Lower leg skin (tissue), 4 donors: ENCODE measurements around the gene ERG. TPM values are rescaled to one million over a fixed set of nuclear protein-coding genes. Genes with fewer than 3 reads are reported as not detected.

Experiments
- DNase-seq, 2 donors: peaks; one replicate each; pipeline ENCODE4 v3.0.0-alpha.2; 2019; ENCODE audit warnings: low spot score in 2 of 2
- H3K4me3 ChIP-seq: fragments of 200-600 bp; sonication (generic); 2 replicates; pipeline ENCODE4 v1.5.1; 2017; ENCODE audit warnings: mild to moderate bottlenecking, low read depth; ENCODE audit not compliant: poor library complexity, severe bottlenecking
- CTCF ChIP-seq, 3 donors: fragments of 450-650 bp; IDR thresholded peaks; one replicate each; pipeline ENCODE4 v1.5.1; 2016; ENCODE audit warnings: antibody characterized with exemption in 3 of 3, mild to moderate bottlenecking in 3 of 3, moderate library complexity in 2 of 3
- POLR2A ChIP-seq, 2 donors: fragments of 450-650 bp; IDR thresholded peaks; one replicate each; pipeline ENCODE4 v1.6.1; 2016 to 2017; ENCODE audit warnings: antibody characterized with exemption in 2 of 2, mild to moderate bottlenecking in 1 of 2, moderate library complexity in 1 of 2
- WGBS, 2 donors: methylation state at CpG; one replicate each; pipeline ENCODE4 v1.1.5; 2018; 5-methylcytosine and 5-hydroxymethylcytosine counted together
- intact Hi-C: fragments of 100-400 bp; cut with DNase I; formaldehyde crosslinking; loops from one replicate; pipeline ENCODE4 v1.15.0; 2023; ENCODE audit warnings: low total_unique reads
- total RNA-seq, 4 donors: library from RNA; depleted of rRNA; stranded (reverse); fragments of >200 nt; gene quantifications; one replicate each; pipeline ENCODE4 v1.1.0, GENCODE V29; 2016

ERG gene
- total RNA-seq, 4 donors from 2014 or later, result 3.5 to 12.5 (median 6.6) TPM

- no peak overlapping the region for H3K4me3 ChIP-seq
- 89 to 94% methylated on average over 3 of the region's 3 CpGs for WGBS, 2 donors
- no peak for DNase-seq
- TF ChIP-seq CTCF (IDR thresholded peaks at IDR 0.05) (no peak), POLR2A (IDR thresholded peaks at IDR 0.05) (no peak)
- intact Hi-C loops, result no loop called here
Observed at GRCh38 chr21:38413958-38414548, 84.2 kb downstream of the ERG start.

GRCh38 chr21:38410466-38410865, 87.8 kb downstream of the ERG start:
- intact Hi-C loops, result no loop called here
- no peak for DNase-seq
- WGBS, 2 donors, result 70 to 71% methylated on average over 1 of the region's 1 CpG
- TF ChIP-seq CTCF (IDR thresholded peaks at IDR 0.05), result no peak
- no peak for TF ChIP-seq POLR2A (IDR thresholded peaks at IDR 0.05)
- no peak overlapping the region for H3K4me3 ChIP-seq

GRCh38 chr21:38409907-38410306, 88.4 kb downstream of the ERG start:
- WGBS, 2 donors, result 77 to 80% methylated on average over 3 of the region's 3 CpGs

GRCh38 chr21:38404177-38404576, 94.1 kb downstream of the ERG start:
- intact Hi-C loops, result no loop called here
- 80 to 84% methylated on average over 9 of the region's 9 CpGs for WGBS, 2 donors
- H3K4me3 ChIP-seq, result no peak overlapping the region
- no peak for DNase-seq
- TF ChIP-seq POLR2A (IDR thresholded peaks at IDR 0.05) (no peak), CTCF (IDR thresholded peaks at IDR 0.05) (no peak)

More at GRCh38 chr21:38409907-38410306, 88.4 kb downstream of the ERG start:
- no peak for DNase-seq
- no peak overlapping the region for H3K4me3 ChIP-seq
- TF ChIP-seq POLR2A (IDR thresholded peaks at IDR 0.05), result no peak
- no peak for TF ChIP-seq CTCF (IDR thresholded peaks at IDR 0.05)
- intact Hi-C loops, result no loop called here

- 48 to 59% methylated on average over 6 of the region's 6 CpGs for WGBS, 2 donors
Observed at GRCh38 chr21:38402795-38403194, 95.5 kb downstream of the ERG start.

More at GRCh38 chr21:38402795-38403194, 95.5 kb downstream of the ERG start:
- intact Hi-C loops, result no loop called here
- TF ChIP-seq POLR2A (IDR thresholded peaks at IDR 0.05), result no peak
- TF ChIP-seq CTCF (IDR thresholded peaks at IDR 0.05), result no peak
- no peak overlapping the region for H3K4me3 ChIP-seq
- no peak for DNase-seq
